GM12878 (cell line): ENCODE data around the gene BLTP3B.

ENCODE experiments used
- ATF3 ChIP-seq: IDR thresholded peaks from 2 replicates; pipeline ENCODE4 v1.6.1; 2011; ENCODE audit warnings: low read depth, mild to moderate bottlenecking, low read length, moderate library complexity, borderline replicate concordance; ENCODE audit errors: extremely low read depth
- CHD4 ChIP-seq: fragments of 200-600 bp; sonication (generic); IDR thresholded peaks from 2 replicates; pipeline ENCODE4 v1.6.1; 2016; ENCODE audit warnings: mild to moderate bottlenecking
- CTCF ChIP-seq, 3 experiments: IDR thresholded peaks in 2 of 3; conservative IDR thresholded peaks in 1 of 3; 2 replicates each; pipeline ENCODE4 v1.5.1; 2011; ENCODE audit warnings: low read depth in 3 of 3, low read length in 3 of 3, mild to moderate bottlenecking in 3 of 3, control low read depth in 2 of 3, moderate library complexity in 2 of 3, inconsistent platforms in 1 of 3, mixed read lengths in 1 of 3; ENCODE audit not compliant: control insufficient read depth in 2 of 3, insufficient read depth in 1 of 3; ENCODE audit errors: extremely low read depth in 1 of 3
- ELK1 ChIP-seq: IDR thresholded peaks from 2 replicates; pipeline ENCODE4 v1.6.1; 2012; ENCODE audit warnings: low read depth, low read length, improper control_type of control experiment
- JUND ChIP-seq: IDR thresholded peaks from 2 replicates; pipeline ENCODE4 v1.6.1; 2012; ENCODE audit warnings: low read depth, mild to moderate bottlenecking, low read length, improper control_type of control experiment, moderate library complexity
- NFYA ChIP-seq: IDR thresholded peaks from 2 replicates; pipeline ENCODE4 v1.6.1; 2011; ENCODE audit warnings: low read depth, mild to moderate bottlenecking, low read length, improper control_type of control experiment, borderline replicate concordance
- SP1 ChIP-seq: IDR thresholded peaks from one replicate; pipeline ENCODE4 v1.6.1; 2011; ENCODE audit warnings: low read depth, low read length
- ZNF207 ChIP-seq: fragments of 450-650 bp; IDR thresholded peaks from 2 replicates; pipeline ENCODE4 v1.6.1; 2014; ENCODE audit warnings: antibody characterized with exemption, mild to moderate bottlenecking, borderline replicate concordance
- ZNF384 ChIP-seq: IDR thresholded peaks from 2 replicates; pipeline ENCODE4 v1.6.1; 2012; ENCODE audit warnings: low read depth, mild to moderate bottlenecking, low read length, improper control_type of control experiment, borderline replicate concordance

- TF ChIP-seq CTCF (IDR thresholded peaks at IDR 0.05 in 2 of 3, conservative IDR thresholded peaks at IDR 0.05 in 1 of 3; ENCODE audit: control insufficient read depth in 2 of 3, extremely low read depth in 1 of 3, insufficient read depth in 1 of 3, low read depth in 3 of 3, low read length in 3 of 3): no peak
- no peak for TF ChIP-seq ZNF384
- TF ChIP-seq ATF3: no peak
- no peak for TF ChIP-seq CHD4
- TF ChIP-seq JUND: no peak
- no peak for TF ChIP-seq ZNF207
- TF ChIP-seq ELK1: no peak
- TF ChIP-seq SP1: no peak
- no peak for TF ChIP-seq NFYA
Observed at GRCh38 chr12:100123316-100124095, 19.2 kb downstream of the BLTP3B start.
